Sigmoid colon (tissue), 7 donors: ENCODE data around the gene LHFPL2. TPM values are rescaled to one million over a fixed set of nuclear protein-coding genes. Genes with fewer than 3 reads are reported as not detected.

Experiments
- DNase-seq: peaks from one replicate; pipeline ENCODE4 v3.0.0-alpha.2; 2019
- H3K27ac ChIP-seq, 4 donors: fragments of 200-600 bp; sonication (generic); one replicate each; pipeline ENCODE4 v1.5.1; 2016 to 2019; ENCODE audit warnings: mild to moderate bottlenecking in 1 of 4
- H3K27me3 ChIP-seq, 3 donors: fragments of 200-600 bp; sonication (generic); one replicate each; pipeline ENCODE4 v1.5.1; 2019; ENCODE audit warnings: mild to moderate bottlenecking in 1 of 3
- H3K36me3 ChIP-seq, 4 donors: fragments of 200-600 bp; sonication (generic); one replicate each; pipeline ENCODE4 v1.5.1; 2016 to 2019
- H3K4me1 ChIP-seq, 4 donors: fragments of 200-600 bp; sonication (generic); one replicate each; pipeline ENCODE4 v1.5.1; 2017 to 2019
- H3K4me3 ChIP-seq, 4 donors: fragments of 200-600 bp; sonication (generic); one replicate each; pipeline ENCODE4 v1.5.1; 2017 to 2019; ENCODE audit warnings: mild to moderate bottlenecking in 2 of 4, moderate library complexity in 1 of 4
- H3K9me3 ChIP-seq, 4 donors: fragments of 200-600 bp in 3 of 4; sonication (generic) in 3 of 4; one replicate each; pipeline versions ENCODE4 v1.5.1 to v1.6.1; 2013 to 2019
- EP300 ChIP-seq, 4 donors: sonication (generic); formaldehyde crosslinking; IDR thresholded peaks; one replicate each; pipeline ENCODE4 v1.6.1; 2017; ENCODE audit warnings: antibody characterized with exemption in 4 of 4
- POLR2A ChIP-seq, 2 donors: fragments of 450-650 bp; IDR thresholded peaks; one replicate each; pipeline ENCODE4 v1.6.1; 2016; ENCODE audit warnings: antibody characterized with exemption in 2 of 2, mild to moderate bottlenecking in 2 of 2, moderate library complexity in 2 of 2
- POLR2AphosphoS5 ChIP-seq, 4 donors: sonication (generic); formaldehyde crosslinking; IDR thresholded peaks; one replicate each; pipeline ENCODE4 v1.6.1; 2017; ENCODE audit warnings: antibody characterized with exemption in 4 of 4
- WGBS, 2 donors: extraction: QIAGEN DNeasy Blood & Tissue Kit; methylation state at CpG; one replicate each; pipeline ENCODE4 v1.1.7; 2013; 5-methylcytosine and 5-hydroxymethylcytosine counted together
- intact Hi-C: fragments of 100-400 bp; cut with DNase I; formaldehyde crosslinking; loops from one replicate; pipeline ENCODE4 v1.15.1; 2023
- polyA plus RNA-seq, 3 donors: library from polyadenylated mRNA; stranded (reverse); fragments of 200-250 nt; gene quantifications; one replicate each; pipeline ENCODE4 v1.2.3, GENCODE V29; 2013
- total RNA-seq, 4 donors: library from RNA; depleted of rRNA; stranded (reverse); fragments of >200 nt; gene quantifications; one replicate each; pipeline ENCODE4 v1.1.0, GENCODE V29; 2016
- TF ChIP-seq, protein P1 (sequence below), 4 experiments: fragments of 450-650 bp in 3 of 4; fragments of 200-600 bp in 1 of 4; IDR thresholded peaks; one replicate each; pipeline ENCODE4 v1.5.1; 2016 to 2019; ENCODE audit warnings: antibody characterized with exemption in 4 of 4, mild to moderate bottlenecking in 3 of 4, moderate library complexity in 2 of 4
- donor health status: healthy with polysubstance abuse.
- donor health status: Bipolar disorder and iron deficiency.
- donor health status: healthy.

Gene LHFPL2
- total and polyA plus RNA-seq, 7 donors = 10.8 to 34.9 (median 21.4) TPM

DNA sequence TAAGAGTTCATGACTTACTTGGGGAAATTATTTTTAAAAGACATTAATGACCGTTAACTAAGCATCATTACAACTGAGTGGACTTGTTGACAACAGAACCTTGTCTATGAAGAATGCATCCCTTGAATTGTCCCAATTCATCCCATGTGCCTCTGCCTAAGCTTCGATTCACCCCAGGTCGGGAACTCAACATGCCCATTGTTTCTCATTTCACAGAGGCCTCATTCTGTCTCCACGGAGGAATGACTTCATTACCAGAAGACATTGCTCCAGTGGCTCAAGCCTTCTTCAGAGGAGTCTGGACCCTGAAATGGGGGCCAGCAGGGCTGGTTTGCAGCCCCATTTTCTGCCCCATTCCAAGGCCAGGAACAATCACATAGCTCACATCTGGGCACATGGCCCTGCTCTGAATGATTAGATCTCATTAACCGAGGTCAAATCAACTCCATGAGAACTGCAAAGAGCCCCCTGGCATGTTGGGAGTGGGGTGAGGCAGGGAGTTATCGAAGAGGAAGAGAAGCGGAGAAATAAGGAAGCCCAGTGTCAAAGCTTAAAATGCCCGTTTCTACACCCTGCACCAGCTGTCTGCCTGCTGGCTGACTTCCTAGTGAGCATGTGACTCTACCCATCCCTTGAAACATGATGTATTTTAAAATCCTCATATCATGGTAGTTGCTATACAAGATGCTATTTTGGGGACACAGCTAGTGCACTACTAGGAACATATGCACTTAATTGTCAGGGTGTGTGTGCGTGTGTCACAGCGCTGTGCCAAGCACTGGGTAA is 137.3 kb downstream of the LHFPL2 start:
- 66 to 89% methylated on average over 10 of the region's 10 CpGs for WGBS, 2 donors
- peak; percentile 75 for DNase-seq
- Histone ChIP-seq H3K4me1 (peaks cover 0 to 57% (median 49%) of the 10 kb centered on the region in 4 donors), H3K27ac (peak overlapping the region; percentile 78 to 84 (median 82)), H3K27me3 (no peaks in the 10 kb centered on the region), H3K9me3 (no peaks in the 10 kb centered on the region), H3K36me3 (no peaks in the 10 kb centered on the region), H3K4me3 (peak overlapping the region in 1 of 4 donors; percentile 51)
- intact Hi-C loops = loop anchor here (10.0 kb wide), 1 partner anchor 147 kb away; the partner anchor contains the start of gene SCAMP1
- peak in 1 of 4 donors; percentile 22 for TF ChIP-seq POLR2AphosphoS5 (IDR thresholded peaks at IDR 0.05)
- no peak for TF ChIP-seq POLR2A (IDR thresholded peaks at IDR 0.05)

DNA sequence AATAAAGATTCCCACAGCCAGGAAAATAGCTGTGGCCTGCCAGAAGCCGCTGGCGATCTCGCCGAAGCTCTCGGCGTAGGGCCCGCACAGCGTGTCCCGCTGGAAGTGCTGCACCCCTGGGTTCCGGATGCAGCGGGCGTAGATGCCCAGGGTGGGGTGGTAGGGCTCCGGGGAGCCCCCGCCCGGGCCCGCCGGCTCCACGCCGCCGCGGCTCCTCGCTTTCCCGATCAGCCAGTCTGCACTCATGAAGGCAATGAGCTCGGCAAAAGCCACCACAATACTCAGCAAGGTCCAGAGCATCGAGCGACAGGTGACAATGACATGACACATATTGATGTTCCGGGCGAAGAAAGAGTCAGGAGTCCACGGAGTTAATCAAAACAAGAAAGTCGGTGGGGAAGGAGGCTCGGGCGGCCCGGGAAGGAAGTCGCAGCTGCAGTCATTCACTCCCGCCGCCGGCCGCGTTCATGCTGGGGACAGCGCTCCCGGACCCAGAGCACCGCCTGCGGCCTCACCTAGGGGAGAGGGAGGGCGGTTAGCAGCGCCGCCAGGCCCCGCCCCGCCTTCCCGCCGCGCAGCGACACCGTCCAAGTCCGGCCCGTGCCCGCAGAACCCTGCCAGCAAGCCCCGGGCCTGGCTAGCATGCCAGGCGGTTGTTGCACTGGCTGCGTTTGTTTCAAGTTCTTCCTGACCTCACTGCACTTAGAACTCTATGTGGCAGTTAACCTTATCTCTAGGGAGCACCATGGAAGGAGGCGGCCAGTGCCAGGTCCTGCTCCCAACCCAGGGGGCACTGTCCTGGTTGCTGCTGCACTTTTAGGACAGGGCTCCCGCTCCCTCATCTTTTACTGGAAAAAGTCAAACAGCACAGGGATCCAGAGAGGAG is 138.4 kb downstream of the LHFPL2 start:
- TF ChIP-seq, protein P1, sequence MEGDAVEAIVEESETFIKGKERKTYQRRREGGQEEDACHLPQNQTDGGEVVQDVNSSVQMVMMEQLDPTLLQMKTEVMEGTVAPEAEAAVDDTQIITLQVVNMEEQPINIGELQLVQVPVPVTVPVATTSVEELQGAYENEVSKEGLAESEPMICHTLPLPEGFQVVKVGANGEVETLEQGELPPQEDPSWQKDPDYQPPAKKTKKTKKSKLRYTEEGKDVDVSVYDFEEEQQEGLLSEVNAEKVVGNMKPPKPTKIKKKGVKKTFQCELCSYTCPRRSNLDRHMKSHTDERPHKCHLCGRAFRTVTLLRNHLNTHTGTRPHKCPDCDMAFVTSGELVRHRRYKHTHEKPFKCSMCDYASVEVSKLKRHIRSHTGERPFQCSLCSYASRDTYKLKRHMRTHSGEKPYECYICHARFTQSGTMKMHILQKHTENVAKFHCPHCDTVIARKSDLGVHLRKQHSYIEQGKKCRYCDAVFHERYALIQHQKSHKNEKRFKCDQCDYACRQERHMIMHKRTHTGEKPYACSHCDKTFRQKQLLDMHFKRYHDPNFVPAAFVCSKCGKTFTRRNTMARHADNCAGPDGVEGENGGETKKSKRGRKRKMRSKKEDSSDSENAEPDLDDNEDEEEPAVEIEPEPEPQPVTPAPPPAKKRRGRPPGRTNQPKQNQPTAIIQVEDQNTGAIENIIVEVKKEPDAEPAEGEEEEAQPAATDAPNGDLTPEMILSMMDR (IDR thresholded peaks at IDR 0.05) = peak in 1 of 4 experiments; percentile 5
- TF ChIP-seq EP300 (IDR thresholded peaks at IDR 0.05) (no peak), POLR2AphosphoS5 (IDR thresholded peaks at IDR 0.05) (peak; percentile 13 to 78 (median 69)), POLR2A (IDR thresholded peaks at IDR 0.05) (peak in 1 of 2 donors; percentile 12)
- WGBS, 2 donors = 7 to 12% methylated on average over 61 of the region's 61 CpGs
- Histone ChIP-seq H3K36me3 (no peaks in the 10 kb centered on the region), H3K4me1 (peaks cover 0 to 69% (median 59%) of the 10 kb centered on the region in 4 donors), H3K4me3 (peak overlapping the region; percentile 22 to 51 (median 46)), H3K9me3 (no peaks in the 10 kb centered on the region), H3K27me3 (no peaks in the 10 kb centered on the region), H3K27ac (peak overlapping the region; percentile 78 to 84 (median 82))
- DNase-seq = peak; percentile 88
- intact Hi-C loops = loop anchor here (10.0 kb wide), 2 partner anchors 145 to 215 kb away; partner anchors contain the start of genes AP3B1 and SCAMP1

DNA sequence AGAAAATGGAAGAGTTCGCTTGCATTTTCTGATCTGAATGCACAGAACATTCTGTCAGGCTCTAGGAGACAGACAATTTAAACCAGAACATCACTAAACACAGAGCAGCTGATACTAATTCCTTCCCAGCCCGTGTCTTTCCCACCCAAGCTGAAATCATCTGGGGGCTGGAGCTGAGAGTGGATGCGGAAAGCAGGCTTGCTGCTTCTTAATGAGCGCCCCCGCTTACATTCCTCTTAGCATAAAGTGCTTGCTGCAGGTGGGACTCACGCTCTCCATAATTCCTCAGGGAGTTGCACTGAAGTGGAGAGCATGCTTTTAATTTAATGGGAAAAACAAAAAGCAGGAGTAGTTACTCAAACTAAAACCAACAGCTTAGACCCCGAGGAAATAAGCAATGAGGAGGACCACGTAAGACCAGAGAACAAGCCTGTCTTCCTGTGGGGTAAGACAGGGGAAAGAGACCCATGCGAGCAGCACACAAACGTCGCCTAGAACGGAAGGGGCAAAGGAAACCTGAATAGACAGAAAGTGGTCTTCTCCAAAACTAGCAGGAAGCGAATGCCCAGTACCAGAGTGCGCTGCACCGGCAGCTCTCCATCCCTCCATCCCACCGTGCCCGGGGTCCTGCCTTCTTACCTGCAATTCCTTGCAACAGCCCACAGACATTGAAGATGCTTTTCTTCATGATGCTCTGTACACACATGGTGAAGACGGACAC is 139.3 kb downstream of the LHFPL2 start:
- intact Hi-C loops = loop anchor here (10.0 kb wide), 1 partner anchor 215 kb away; the partner anchor contains the start of gene AP3B1
- Histone ChIP-seq H3K4me3 (peak overlapping the region; percentile 22 to 51 (median 46)), H3K27ac (peak overlapping the region; percentile 78 to 84 (median 82)), H3K4me1 (peaks cover 0 to 77% (median 67%) of the 10 kb centered on the region in 4 donors), H3K27me3 (no peaks in the 10 kb centered on the region), H3K36me3 (no peaks in the 10 kb centered on the region), H3K9me3 (no peaks in the 10 kb centered on the region)
- 47 to 83% methylated on average over 18 of the region's 18 CpGs for WGBS, 2 donors
- DNase-seq = no peak
- no peak for TF ChIP-seq POLR2A (IDR thresholded peaks at IDR 0.05)
- TF ChIP-seq, protein P1 (IDR thresholded peaks at IDR 0.05) = no peak
- no peak for TF ChIP-seq POLR2AphosphoS5 (IDR thresholded peaks at IDR 0.05)
- TF ChIP-seq EP300 (IDR thresholded peaks at IDR 0.05) = no peak

DNA sequence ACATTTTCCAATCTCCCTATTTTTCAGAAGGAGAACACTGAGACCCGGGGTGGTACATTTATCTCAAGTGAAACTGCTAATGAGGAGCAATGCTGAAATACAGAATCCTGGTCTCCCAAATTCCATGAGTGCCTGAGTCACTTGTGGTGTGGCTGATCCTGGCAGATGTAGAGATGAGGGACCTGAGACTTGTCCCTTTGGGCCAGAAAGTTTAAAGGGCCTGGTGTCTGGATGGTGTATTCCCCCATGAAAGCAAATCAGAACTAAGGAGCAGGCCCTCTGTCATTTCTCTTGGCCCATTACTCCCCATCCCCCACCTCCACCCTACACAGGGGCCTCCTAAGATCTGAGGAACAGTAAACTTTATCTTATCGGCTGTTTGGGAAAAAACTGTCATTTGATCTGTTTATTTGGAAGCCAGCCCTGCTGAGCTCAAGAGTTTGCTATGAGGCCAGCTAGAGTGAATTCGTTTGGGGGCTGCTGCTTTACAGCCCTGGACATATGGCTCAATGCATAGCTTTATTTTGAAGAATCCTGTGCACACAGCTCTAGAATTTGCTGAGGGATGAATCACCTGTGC is 140.3 kb downstream of the LHFPL2 start:
- no peak for TF ChIP-seq EP300 (IDR thresholded peaks at IDR 0.05)
- no peak for TF ChIP-seq POLR2AphosphoS5 (IDR thresholded peaks at IDR 0.05)
- no peak for TF ChIP-seq POLR2A (IDR thresholded peaks at IDR 0.05)
- TF ChIP-seq, protein P1 (IDR thresholded peaks at IDR 0.05) = no peak
- no peaks in the 10 kb centered on the region for H3K36me3 ChIP-seq
- H3K27me3 ChIP-seq = no peaks in the 10 kb centered on the region
- H3K4me1 ChIP-seq = peaks cover 0 to 86% (median 74%) of the 10 kb centered on the region in 4 donors
- DNase-seq = no peak
- WGBS, 2 donors = 51 to 67% methylated on average over 3 of the region's 3 CpGs
- intact Hi-C loops = loop anchor here (10.0 kb wide), 1 partner anchor 213 kb away; the partner anchor contains the start of gene AP3B1
- peak overlapping the region in 3 of 4 donors; percentile 1 to 51 (median 49) for H3K4me3 ChIP-seq
- no peaks in the 10 kb centered on the region for H3K9me3 ChIP-seq
- peak overlapping the region; percentile 78 to 84 (median 82) for H3K27ac ChIP-seq
